ENCODE results near the gene FKBP1A. TPM values are rescaled to one million over a fixed set of nuclear protein-coding genes. Genes with fewer than 3 reads are reported as not detected.
A peak's percentile ranks its signal among the peaks of the same experiment; 100 is the strongest.

The FKBP1A gene
- total and polyA plus RNA-seq, 2 donors = 93.4 to 223 TPM

DNA sequence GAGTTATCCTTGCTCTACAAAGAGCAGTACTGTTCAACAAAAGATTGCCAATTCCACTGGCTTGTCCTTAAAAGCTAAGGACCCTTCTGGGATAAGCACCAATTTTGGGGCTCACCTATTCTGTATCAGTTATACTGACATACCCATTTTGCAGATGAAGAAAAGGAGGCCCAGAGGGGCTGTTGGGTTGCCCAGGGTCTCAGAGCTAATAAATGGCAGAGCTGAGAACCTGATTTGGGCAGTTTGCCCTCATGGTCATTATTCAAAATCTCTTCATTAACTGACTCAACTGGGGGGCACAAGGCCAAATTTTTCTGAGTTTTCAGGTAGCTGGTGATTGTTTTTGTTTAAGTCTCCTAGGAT, 42.5 kb upstream of the FKBP1A start:
- no peak overlapping the region for H3K4me3 ChIP-seq (ENCODE audit: low read length in 2 of 2)
- DNase-seq (ENCODE audit: low read depth in 6 of 9, low spot score in 9 of 9) = no peak
- H3K27me3 ChIP-seq (ENCODE audit: control insufficient read depth in 2 of 2, insufficient read depth in 1 of 2, low read length in 1 of 2) = no peaks in the 10 kb centered on the region
- H3K27ac ChIP-seq (ENCODE audit: low read depth in 1 of 2, low read length in 1 of 2) = no peak overlapping the region
- H3K4me1 ChIP-seq (ENCODE audit: control insufficient read depth in 2 of 2, insufficient read depth in 2 of 2, low read length in 2 of 2) = peaks cover 10 to 12% of the 10 kb centered on the region in 2 donors
- peaks cover 0 to 5% of the 10 kb centered on the region in 2 donors for H3K9me3 ChIP-seq (ENCODE audit: control insufficient read depth in 2 of 2, insufficient read depth in 1 of 2, low read length in 1 of 2)
- no peaks in the 10 kb centered on the region for H3K36me3 ChIP-seq (ENCODE audit: control insufficient read depth in 2 of 2, insufficient read depth in 2 of 2, low read length in 1 of 2)

DNA sequence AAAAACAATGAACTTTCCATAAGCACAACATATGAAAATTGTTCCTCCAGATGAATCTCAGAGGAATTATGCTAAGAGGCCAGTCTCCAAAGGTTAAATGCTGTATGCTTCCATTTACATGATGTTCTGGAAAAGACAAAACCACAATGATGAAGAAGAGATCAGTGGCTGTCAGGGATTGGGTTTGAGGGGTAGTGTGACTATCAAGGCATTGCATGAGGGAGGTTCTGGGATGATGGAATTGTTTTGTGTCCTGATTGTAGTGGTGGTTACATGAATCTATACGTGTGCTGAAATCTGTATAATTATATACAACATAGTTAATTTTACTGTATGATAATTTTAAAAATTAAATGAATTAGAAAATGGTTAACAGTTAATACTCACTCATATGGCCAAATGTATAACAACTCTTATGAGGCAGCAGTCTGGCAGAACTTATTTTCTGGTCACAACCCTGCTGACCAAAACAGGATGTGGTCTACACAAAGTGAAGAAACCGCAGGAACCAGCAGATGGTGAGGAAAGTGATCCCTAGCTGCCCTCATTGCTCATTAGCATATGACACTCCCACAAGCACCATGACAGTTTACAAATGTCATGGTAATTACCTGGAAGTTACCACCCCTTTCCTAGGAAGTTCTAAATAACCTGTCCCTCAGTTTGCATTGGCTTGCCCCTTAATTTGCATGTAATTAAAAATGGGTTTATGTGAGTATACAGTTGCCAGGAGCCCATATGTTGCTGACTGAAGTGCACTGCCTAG, 41.9 kb upstream of the FKBP1A start:
- Histone ChIP-seq H3K27me3 (ENCODE audit: control insufficient read depth in 2 of 2, insufficient read depth in 1 of 2, low read length in 1 of 2) (no peaks in the 10 kb centered on the region), H3K4me1 (ENCODE audit: control insufficient read depth in 2 of 2, insufficient read depth in 2 of 2, low read length in 2 of 2) (peaks cover 10 to 12% of the 10 kb centered on the region in 2 donors), H3K4me3 (ENCODE audit: low read length in 2 of 2) (peak overlapping the region in 1 of 2 donors; percentile 14), H3K27ac (ENCODE audit: low read depth in 1 of 2, low read length in 1 of 2) (peak overlapping the region in 1 of 2 donors; percentile 38), H3K9me3 (ENCODE audit: control insufficient read depth in 2 of 2, insufficient read depth in 1 of 2, low read length in 1 of 2) (peaks cover 0 to 5% of the 10 kb centered on the region in 2 donors), H3K36me3 (ENCODE audit: control insufficient read depth in 2 of 2, insufficient read depth in 2 of 2, low read length in 1 of 2) (no peaks in the 10 kb centered on the region)
- WGBS = 4% methylated on average over 2 of the region's 2 CpGs
- peak; percentile 37 to 88 (median 69) for DNase-seq (ENCODE audit: low read depth in 6 of 9, low spot score in 9 of 9)

DNA sequence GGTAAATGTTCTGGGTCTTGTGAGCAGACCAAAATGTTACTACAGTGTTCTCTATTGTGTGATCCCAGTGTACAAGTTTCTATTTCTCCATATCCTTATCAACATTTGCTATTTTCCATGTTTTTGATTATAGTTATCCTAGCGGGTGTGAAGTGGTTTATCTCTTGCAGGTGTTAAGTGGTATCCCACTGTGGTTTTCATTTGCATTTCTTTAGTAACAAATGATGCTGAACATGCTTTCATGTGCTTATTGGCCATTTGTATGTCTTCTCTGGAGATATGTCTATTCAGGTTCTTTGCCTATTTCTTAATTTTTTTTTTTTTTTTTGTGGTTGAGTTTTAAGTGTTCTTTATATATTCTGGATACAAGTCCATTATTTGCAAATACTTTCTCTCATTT, 38.3 kb upstream of the FKBP1A start:
- no peak overlapping the region for H3K4me3 ChIP-seq (ENCODE audit: low read length in 2 of 2)
- H3K9me3 ChIP-seq (ENCODE audit: control insufficient read depth in 2 of 2, insufficient read depth in 1 of 2, low read length in 1 of 2) = peaks cover 0 to 5% of the 10 kb centered on the region in 2 donors
- peaks cover 12 to 18% of the 10 kb centered on the region in 2 donors for H3K4me1 ChIP-seq (ENCODE audit: control insufficient read depth in 2 of 2, insufficient read depth in 2 of 2, low read length in 2 of 2)
- WGBS = 9% methylated on average over 1 of the region's 1 CpG
- H3K27me3 ChIP-seq (ENCODE audit: control insufficient read depth in 2 of 2, insufficient read depth in 1 of 2, low read length in 1 of 2) = no peaks in the 10 kb centered on the region
- no peak overlapping the region for H3K27ac ChIP-seq (ENCODE audit: low read depth in 1 of 2, low read length in 1 of 2)
- no peaks in the 10 kb centered on the region for H3K36me3 ChIP-seq (ENCODE audit: control insufficient read depth in 2 of 2, insufficient read depth in 2 of 2, low read length in 1 of 2)
- DNase-seq (ENCODE audit: low read depth in 6 of 9, low spot score in 9 of 9) = peak in 1 of 9 donors; percentile 18

DNA sequence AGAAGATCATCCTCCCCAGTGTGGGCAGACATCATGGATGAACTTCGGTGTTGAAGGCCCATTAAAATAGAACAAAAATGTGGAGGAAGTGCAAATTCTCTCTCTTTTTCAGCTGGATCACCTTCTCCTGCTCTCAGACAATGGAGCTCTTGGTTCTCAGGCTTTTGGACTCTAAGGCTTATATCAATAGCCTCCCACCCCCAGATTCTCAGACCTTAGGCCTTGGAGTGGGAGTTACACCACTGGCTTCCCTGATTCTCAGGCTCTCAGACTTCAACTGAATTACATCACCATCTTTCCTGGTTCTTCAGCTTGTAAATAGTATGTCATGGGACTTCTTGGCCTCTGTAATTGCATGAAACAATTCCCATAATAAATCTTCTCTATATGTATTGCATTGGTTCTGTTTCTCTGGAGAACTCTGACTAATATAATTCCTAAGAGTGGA, 37.2 kb upstream of the FKBP1A start:
- Histone ChIP-seq H3K9me3 (ENCODE audit: control insufficient read depth in 2 of 2, insufficient read depth in 1 of 2, low read length in 1 of 2) (peaks cover 0 to 5% of the 10 kb centered on the region in 2 donors), H3K36me3 (ENCODE audit: control insufficient read depth in 2 of 2, insufficient read depth in 2 of 2, low read length in 1 of 2) (no peaks in the 10 kb centered on the region), H3K4me1 (ENCODE audit: control insufficient read depth in 2 of 2, insufficient read depth in 2 of 2, low read length in 2 of 2) (peaks cover 8 to 14% of the 10 kb centered on the region in 2 donors), H3K27me3 (ENCODE audit: control insufficient read depth in 2 of 2, insufficient read depth in 1 of 2, low read length in 1 of 2) (no peaks in the 10 kb centered on the region), H3K4me3 (ENCODE audit: low read length in 2 of 2) (no peak overlapping the region), H3K27ac (ENCODE audit: low read depth in 1 of 2, low read length in 1 of 2) (no peak overlapping the region)
- WGBS = 96% methylated on average over 1 of the region's 1 CpG
- no peak for DNase-seq (ENCODE audit: low read depth in 6 of 9, low spot score in 9 of 9)

DNA sequence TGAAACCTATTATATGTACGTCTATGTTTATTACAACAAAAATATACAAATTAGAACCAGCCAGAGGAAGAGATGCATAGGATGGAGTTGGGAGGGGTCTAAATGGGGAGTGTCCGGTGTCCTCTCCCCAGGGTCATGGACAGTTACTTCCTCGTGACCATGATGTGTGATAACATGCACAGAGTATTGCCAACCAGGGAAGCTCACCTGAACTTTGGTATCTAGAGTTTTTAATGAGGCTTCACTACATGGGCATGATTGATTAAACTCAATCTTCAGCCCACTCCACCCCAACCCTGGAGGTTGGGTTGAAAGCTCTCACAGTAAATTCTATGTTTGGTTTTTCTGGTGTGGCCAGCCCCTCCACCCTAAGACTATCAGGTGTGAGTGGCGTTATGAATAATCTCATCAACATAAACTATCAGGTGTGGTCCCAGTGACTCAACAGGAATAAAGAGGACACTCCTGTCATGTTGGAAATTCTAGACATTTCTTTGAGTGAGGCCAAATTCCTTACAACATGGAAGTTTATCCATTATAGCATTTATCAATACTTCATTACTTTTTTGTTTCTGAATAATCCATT, 36.4 kb upstream of the FKBP1A start:
- no peak overlapping the region for H3K27ac ChIP-seq (ENCODE audit: low read depth in 1 of 2, low read length in 1 of 2)
- no peaks in the 10 kb centered on the region for H3K27me3 ChIP-seq (ENCODE audit: control insufficient read depth in 2 of 2, insufficient read depth in 1 of 2, low read length in 1 of 2)
- H3K4me1 ChIP-seq (ENCODE audit: control insufficient read depth in 2 of 2, insufficient read depth in 2 of 2, low read length in 2 of 2) = peaks cover 2 to 8% of the 10 kb centered on the region in 2 donors
- no peak overlapping the region for H3K4me3 ChIP-seq (ENCODE audit: low read length in 2 of 2)
- H3K36me3 ChIP-seq (ENCODE audit: control insufficient read depth in 2 of 2, insufficient read depth in 2 of 2, low read length in 1 of 2) = no peaks in the 10 kb centered on the region
- WGBS = 96% methylated on average over 4 of the region's 4 CpGs
- no peak for DNase-seq (ENCODE audit: low read depth in 6 of 9, low spot score in 9 of 9)
- peaks cover 0 to 5% of the 10 kb centered on the region in 2 donors for H3K9me3 ChIP-seq (ENCODE audit: control insufficient read depth in 2 of 2, insufficient read depth in 1 of 2, low read length in 1 of 2)

DNA sequence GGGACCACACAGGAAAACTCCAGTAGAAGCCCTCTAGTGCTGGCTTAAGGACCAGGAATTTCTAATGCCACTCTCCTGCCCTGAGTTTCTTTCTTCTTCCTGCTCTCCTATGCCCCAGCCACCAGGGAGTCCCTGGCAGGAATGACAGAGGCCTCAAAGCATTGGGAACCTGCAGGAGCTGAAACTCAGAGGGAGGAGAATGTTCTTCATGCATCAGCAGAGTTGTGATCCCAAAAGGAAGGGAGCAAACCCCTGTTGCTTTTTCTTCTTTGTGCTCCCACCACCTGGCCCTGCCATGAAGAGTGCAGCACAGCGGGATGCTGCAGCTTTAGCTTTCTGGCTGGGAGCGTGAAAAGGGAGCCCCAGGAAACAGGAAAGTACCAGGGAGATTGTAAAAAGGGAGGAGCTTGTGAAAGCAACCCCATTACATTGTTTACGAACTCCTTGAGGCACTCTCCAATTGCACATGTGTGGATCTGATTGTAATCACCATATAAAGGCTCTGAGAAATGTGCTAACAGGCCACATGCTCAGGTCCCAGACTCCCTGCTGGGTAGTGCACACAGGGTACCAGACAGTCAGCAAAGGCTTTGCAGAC, 34.7 kb upstream of the FKBP1A start:
- Histone ChIP-seq H3K36me3 (ENCODE audit: control insufficient read depth in 2 of 2, insufficient read depth in 2 of 2, low read length in 1 of 2) (no peaks in the 10 kb centered on the region), H3K4me1 (ENCODE audit: control insufficient read depth in 2 of 2, insufficient read depth in 2 of 2, low read length in 2 of 2) (peaks cover 4 to 11% of the 10 kb centered on the region in 2 donors), H3K27ac (ENCODE audit: low read depth in 1 of 2, low read length in 1 of 2) (no peak overlapping the region), H3K4me3 (ENCODE audit: low read length in 2 of 2) (no peak overlapping the region), H3K27me3 (ENCODE audit: control insufficient read depth in 2 of 2, insufficient read depth in 1 of 2, low read length in 1 of 2) (no peaks in the 10 kb centered on the region), H3K9me3 (ENCODE audit: control insufficient read depth in 2 of 2, insufficient read depth in 1 of 2, low read length in 1 of 2) (peaks cover 0 to 2% of the 10 kb centered on the region in 2 donors)
- DNase-seq (ENCODE audit: low read depth in 6 of 9, low spot score in 9 of 9) = no peak
- WGBS = 89% methylated on average over 3 of the region's 3 CpGs

DNA sequence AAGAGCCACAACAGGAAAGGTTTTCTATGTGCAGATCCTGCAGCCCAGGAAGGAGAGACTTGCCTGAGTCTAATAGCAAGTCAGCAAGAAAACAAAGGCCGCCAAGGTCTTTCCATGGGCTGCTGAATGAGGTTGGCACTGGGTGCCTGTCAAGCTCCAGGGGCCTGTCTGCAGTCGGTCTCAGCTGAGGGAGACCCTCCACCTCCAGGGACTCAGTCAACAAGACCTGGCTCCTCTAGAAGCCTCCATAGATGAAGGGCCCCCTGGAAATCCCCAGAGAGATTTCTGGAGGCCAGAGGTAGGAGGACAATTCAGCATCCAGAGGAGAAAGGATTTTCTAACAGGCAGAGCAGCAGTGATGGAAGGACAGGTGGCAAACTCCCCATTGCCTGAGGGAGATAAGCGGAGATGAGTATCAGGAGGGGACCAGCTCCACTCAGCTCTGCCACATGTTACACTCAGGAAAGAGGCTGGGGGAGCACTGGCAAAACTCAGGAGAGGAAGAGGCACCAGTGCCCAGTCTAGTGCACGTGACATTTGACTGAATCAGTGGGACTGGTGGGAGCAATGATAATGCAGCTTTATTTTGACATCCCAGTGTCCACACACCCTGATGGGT, 33.5 kb upstream of the FKBP1A start:
- DNase-seq (ENCODE audit: low read depth in 6 of 9, low spot score in 9 of 9) = no peak
- Histone ChIP-seq H3K9me3 (ENCODE audit: control insufficient read depth in 2 of 2, insufficient read depth in 1 of 2, low read length in 1 of 2) (peaks cover 0 to 2% of the 10 kb centered on the region in 2 donors), H3K36me3 (ENCODE audit: control insufficient read depth in 2 of 2, insufficient read depth in 2 of 2, low read length in 1 of 2) (no peaks in the 10 kb centered on the region), H3K4me1 (ENCODE audit: control insufficient read depth in 2 of 2, insufficient read depth in 2 of 2, low read length in 2 of 2) (peaks cover 4 to 12% of the 10 kb centered on the region in 2 donors), H3K27me3 (ENCODE audit: control insufficient read depth in 2 of 2, insufficient read depth in 1 of 2, low read length in 1 of 2) (no peaks in the 10 kb centered on the region), H3K27ac (ENCODE audit: low read depth in 1 of 2, low read length in 1 of 2) (no peak overlapping the region), H3K4me3 (ENCODE audit: low read length in 2 of 2) (no peak overlapping the region)
- WGBS = 73% methylated on average over 4 of the region's 4 CpGs

DNA sequence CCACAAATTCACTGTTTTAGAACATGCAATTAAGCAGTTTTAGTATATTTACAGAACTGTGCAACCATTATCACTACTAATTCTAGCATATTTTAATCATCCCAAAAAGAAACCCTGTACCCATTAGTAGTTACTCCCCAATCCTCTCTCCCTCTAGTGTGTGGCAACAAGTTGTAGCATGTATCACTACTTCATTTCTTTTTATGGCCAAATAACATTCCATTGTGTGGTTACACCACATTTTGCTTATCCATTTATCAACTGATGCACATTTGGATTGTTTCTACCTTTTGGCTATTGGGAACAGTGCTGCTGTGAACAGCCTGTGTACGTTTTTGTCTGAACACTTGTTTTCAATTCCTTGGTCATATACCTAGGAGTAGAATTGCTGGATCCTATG, 31.5 kb upstream of the FKBP1A start:
- Histone ChIP-seq H3K27ac (ENCODE audit: low read depth in 1 of 2, low read length in 1 of 2) (no peak overlapping the region), H3K9me3 (ENCODE audit: control insufficient read depth in 2 of 2, insufficient read depth in 1 of 2, low read length in 1 of 2) (peaks cover 0 to 2% of the 10 kb centered on the region in 2 donors), H3K27me3 (ENCODE audit: control insufficient read depth in 2 of 2, insufficient read depth in 1 of 2, low read length in 1 of 2) (no peaks in the 10 kb centered on the region), H3K4me3 (ENCODE audit: low read length in 2 of 2) (no peak overlapping the region), H3K4me1 (ENCODE audit: control insufficient read depth in 2 of 2, insufficient read depth in 2 of 2, low read length in 2 of 2) (peaks cover 4 to 12% of the 10 kb centered on the region in 2 donors), H3K36me3 (ENCODE audit: control insufficient read depth in 2 of 2, insufficient read depth in 2 of 2, low read length in 1 of 2) (no peaks in the 10 kb centered on the region)
- no peak for DNase-seq (ENCODE audit: low read depth in 6 of 9, low spot score in 9 of 9)
- WGBS = 97% methylated on average over 1 of the region's 1 CpG
